HEK293T (cell line): ENCODE data around the gene AKT3.

Experiments
- BHLHE40 ChIP-seq: fragments of 450-650 bp; IDR thresholded peaks from 2 replicates; pipeline ENCODE4 v1.6.1; 2016; ENCODE audit warnings: mild to moderate bottlenecking, moderate library complexity, borderline replicate concordance
- ELF4 ChIP-seq: fragments of 450-650 bp; IDR thresholded peaks from 2 replicates; pipeline ENCODE4 v1.6.1; 2017; ENCODE audit warnings: antibody characterized with exemption
- FOXK2 ChIP-seq: fragments of 450-650 bp; IDR thresholded peaks from 2 replicates; pipeline ENCODE4 v1.6.1; 2016; ENCODE audit warnings: mild to moderate bottlenecking
- FOXM1 ChIP-seq: fragments of 450-650 bp; IDR thresholded peaks from 2 replicates; pipeline ENCODE4 v1.6.1; 2017; ENCODE audit warnings: mild to moderate bottlenecking, borderline replicate concordance
- L3MBTL2 ChIP-seq: fragments of 450-650 bp; conservative IDR thresholded peaks from 2 replicates; pipeline ENCODE4 v1.6.1; 2016; ENCODE audit warnings: mild to moderate bottlenecking
- LEF1 ChIP-seq: fragments of 450-650 bp; IDR thresholded peaks from 2 replicates; pipeline ENCODE4 v1.6.1; 2017; ENCODE audit warnings: mild to moderate bottlenecking, borderline replicate concordance
- SP1 ChIP-seq: fragments of 450-650 bp; IDR thresholded peaks from 2 replicates; pipeline ENCODE4 v1.6.1; 2017
- SUZ12 ChIP-seq: fragments of 450-650 bp; IDR thresholded peaks from 2 replicates; pipeline ENCODE4 v1.6.1; 2016; ENCODE audit warnings: mild to moderate bottlenecking

GRCh38 chr1:243447347-243447746, 402.7 kb downstream of the AKT3 start:
- TF ChIP-seq BHLHE40, result no peak
- TF ChIP-seq SP1, result no peak
- no peak for TF ChIP-seq FOXK2
- TF ChIP-seq ELF4, result no peak
- TF ChIP-seq FOXM1, result no peak
- no peak for TF ChIP-seq L3MBTL2
- no peak for TF ChIP-seq SUZ12
- TF ChIP-seq LEF1, result no peak
